COLO668 (cell line): Measurements from ENCODE around the gene CYP2C19.
"Not testable (repeated sequence)": the region's sequence is repeated elsewhere in the genome, so short reads cannot be mapped to it uniquely, and the experiment has no call there.

ENCODE experiments used
- DNase-seq: peaks from one replicate; lab custom pipeline; 2025; ENCODE audit not compliant: unreplicated experiment; lab: John Stamatoyannopoulos, UW

The CYP2C19 gene

GRCh38 chr10:94762393-94762792 is at the start of gene CYP2C19:
CYP2C19 (plus strand) TSS chr10:94762681; CDS start chr10:94762706, 25 bp downstream.
- DNase-seq = no peak

GRCh38 chr10:94725871-94726270 is 36.6 kb upstream of the CYP2C19 start:
- DNase-seq = no peak

- no peak for DNase-seq
Observed at GRCh38 chr10:94735197-94735596, 27.3 kb upstream of the CYP2C19 start.

GRCh38 chr10:94738588-94738987 is 23.9 kb upstream of the CYP2C19 start:
- no peak for DNase-seq

GRCh38 chr10:94747137-94747536 is 15.3 kb upstream of the CYP2C19 start:
- no peak for DNase-seq

GRCh38 chr10:94747838-94748237 is 14.6 kb upstream of the CYP2C19 start:
- DNase-seq = no peak

- DNase-seq = no peak
Observed at GRCh38 chr10:94757916-94758315, 4.6 kb upstream of the CYP2C19 start.

- no peak for DNase-seq
Observed at GRCh38 chr10:94760586-94761178, 1.8 kb upstream of the CYP2C19 start.

- DNase-seq = not testable (repeated sequence)
Observed at GRCh38 chr10:94775425-94775824, 12.9 kb downstream of the CYP2C19 start.

- DNase-seq = no peak
Observed at GRCh38 chr10:94777886-94778458, 15.5 kb downstream of the CYP2C19 start.

- DNase-seq = no peak
Observed at GRCh38 chr10:94780844-94781243, 18.4 kb downstream of the CYP2C19 start.

GRCh38 chr10:94784256-94784655 is 21.8 kb downstream of the CYP2C19 start:
- no peak for DNase-seq

GRCh38 chr10:94785211-94785610 is 22.7 kb downstream of the CYP2C19 start:
- no peak for DNase-seq

- not testable (repeated sequence) for DNase-seq
Observed at GRCh38 chr10:94800551-94800950, 38.1 kb downstream of the CYP2C19 start.

- no peak for DNase-seq
Observed at GRCh38 chr10:94803307-94803706, 40.8 kb downstream of the CYP2C19 start.

- not testable (repeated sequence) for DNase-seq
Observed at GRCh38 chr10:94830025-94830424, 67.5 kb downstream of the CYP2C19 start.

GRCh38 chr10:94846204-94846603 is 83.7 kb downstream of the CYP2C19 start:
- no peak for DNase-seq

GRCh38 chr10:94850766-94851165 is 88.3 kb downstream of the CYP2C19 start:
- DNase-seq = no peak

GRCh38 chr10:94851263-94851662 is 88.8 kb downstream of the CYP2C19 start:
- DNase-seq = no peak

GRCh38 chr10:94852438-94852837 is 90.0 kb downstream of the CYP2C19 start:
- DNase-seq = no peak

- no peak for DNase-seq
Observed at GRCh38 chr10:94853065-94853464, 90.6 kb downstream of the CYP2C19 start.

GRCh38 chr10:94858005-94858404 is 95.5 kb downstream of the CYP2C19 start:
- DNase-seq = no peak

GRCh38 chr10:94859086-94859485 is 96.6 kb downstream of the CYP2C19 start:
- DNase-seq = no peak
